Parathyroid adenoma (tissue), 2 donors: ENCODE results near the gene FHIP1A.

ENCODE experiments used
- H2AFZ ChIP-seq: fragments of 300-600 bp; sonication (generic); one replicate; pipeline ENCODE4 v1.7.0; 2017; ENCODE audit warnings: antibody characterized with exemption, mild to moderate bottlenecking
- H3K27ac ChIP-seq: fragments of 300-600 bp; sonication (generic); one replicate; pipeline ENCODE4 v1.7.0; 2017
- H3K27me3 ChIP-seq: fragments of 300-600 bp; sonication (generic); one replicate; pipeline ENCODE4 v1.7.0; 2017; ENCODE audit warnings: low read length; ENCODE audit not compliant: control insufficient read depth, insufficient read depth
- H3K36me3 ChIP-seq: fragments of 300-600 bp; sonication (generic); one replicate; pipeline ENCODE4 v1.7.0; 2017; ENCODE audit warnings: low read length; ENCODE audit not compliant: control insufficient read depth, insufficient read depth
- H3K4me1 ChIP-seq: fragments of 300-600 bp; sonication (generic); one replicate; pipeline ENCODE4 v1.7.0; 2017; ENCODE audit warnings: control low read depth
- H3K4me2 ChIP-seq: fragments of 300-600 bp; sonication (generic); one replicate; pipeline ENCODE4 v1.7.0; 2017; ENCODE audit warnings: low read length
- H3K4me3 ChIP-seq: fragments of 300-600 bp; sonication (generic); one replicate; pipeline ENCODE4 v1.7.0; 2017; ENCODE audit warnings: low read depth, low read length
- H3K79me2 ChIP-seq: fragments of 300-600 bp; sonication (generic); one replicate; pipeline ENCODE4 v1.7.0; 2017; ENCODE audit warnings: control low read depth
- H3K9ac ChIP-seq: fragments of 300-600 bp; sonication (generic); one replicate; pipeline ENCODE4 v1.7.0; 2017; ENCODE audit warnings: mild to moderate bottlenecking
- H3K9me3 ChIP-seq: fragments of 300-600 bp; sonication (generic); one replicate; pipeline ENCODE4 v1.7.0; 2017; ENCODE audit warnings: low read length; ENCODE audit not compliant: control insufficient read depth
- TF ChIP-seq, protein P1 (sequence below): fragments of 300-600 bp; sonication (generic); IDR thresholded peaks from one replicate; pipeline ENCODE4 v1.7.0; 2017; ENCODE audit warnings: antibody characterized with exemption, mild to moderate bottlenecking
- donor health status: primary hyperparathyroidism.

FHIP1A gene

DNA sequence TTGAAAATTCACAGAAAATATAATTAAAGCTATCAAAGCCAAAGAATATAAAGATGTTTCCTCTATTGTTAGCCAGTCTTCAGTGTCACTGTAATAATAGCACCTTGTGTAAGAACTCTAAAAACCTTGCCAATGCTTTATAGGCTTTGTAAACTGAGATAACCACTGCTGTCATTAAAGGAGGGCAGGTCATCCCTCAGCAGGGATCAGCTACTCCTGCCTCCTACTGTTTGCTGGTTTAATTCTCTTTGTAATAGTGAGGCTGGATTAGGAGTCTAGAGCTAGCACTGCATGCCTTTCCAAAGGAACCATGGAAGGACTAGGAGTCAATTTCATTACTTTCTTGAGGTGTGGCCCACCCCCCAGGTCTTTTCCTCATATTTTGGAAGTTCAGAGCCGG lies 46.2 kb downstream of the FHIP1A start:
- Histone ChIP-seq H3K4me2 (no peak overlapping the region), H3K27ac (no peak overlapping the region), H3K27me3 (no peaks in the 10 kb centered on the region), H3K4me3 (no peak overlapping the region), H3K36me3 (no peaks in the 10 kb centered on the region), H3K79me2 (no peaks in the 10 kb centered on the region), H3K9ac (no peak overlapping the region), H3K9me3 (no peaks in the 10 kb centered on the region), H2AFZ (no peak overlapping the region), H3K4me1 (no peaks in the 10 kb centered on the region)
- TF ChIP-seq, protein P1, sequence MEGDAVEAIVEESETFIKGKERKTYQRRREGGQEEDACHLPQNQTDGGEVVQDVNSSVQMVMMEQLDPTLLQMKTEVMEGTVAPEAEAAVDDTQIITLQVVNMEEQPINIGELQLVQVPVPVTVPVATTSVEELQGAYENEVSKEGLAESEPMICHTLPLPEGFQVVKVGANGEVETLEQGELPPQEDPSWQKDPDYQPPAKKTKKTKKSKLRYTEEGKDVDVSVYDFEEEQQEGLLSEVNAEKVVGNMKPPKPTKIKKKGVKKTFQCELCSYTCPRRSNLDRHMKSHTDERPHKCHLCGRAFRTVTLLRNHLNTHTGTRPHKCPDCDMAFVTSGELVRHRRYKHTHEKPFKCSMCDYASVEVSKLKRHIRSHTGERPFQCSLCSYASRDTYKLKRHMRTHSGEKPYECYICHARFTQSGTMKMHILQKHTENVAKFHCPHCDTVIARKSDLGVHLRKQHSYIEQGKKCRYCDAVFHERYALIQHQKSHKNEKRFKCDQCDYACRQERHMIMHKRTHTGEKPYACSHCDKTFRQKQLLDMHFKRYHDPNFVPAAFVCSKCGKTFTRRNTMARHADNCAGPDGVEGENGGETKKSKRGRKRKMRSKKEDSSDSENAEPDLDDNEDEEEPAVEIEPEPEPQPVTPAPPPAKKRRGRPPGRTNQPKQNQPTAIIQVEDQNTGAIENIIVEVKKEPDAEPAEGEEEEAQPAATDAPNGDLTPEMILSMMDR = no peak

DNA sequence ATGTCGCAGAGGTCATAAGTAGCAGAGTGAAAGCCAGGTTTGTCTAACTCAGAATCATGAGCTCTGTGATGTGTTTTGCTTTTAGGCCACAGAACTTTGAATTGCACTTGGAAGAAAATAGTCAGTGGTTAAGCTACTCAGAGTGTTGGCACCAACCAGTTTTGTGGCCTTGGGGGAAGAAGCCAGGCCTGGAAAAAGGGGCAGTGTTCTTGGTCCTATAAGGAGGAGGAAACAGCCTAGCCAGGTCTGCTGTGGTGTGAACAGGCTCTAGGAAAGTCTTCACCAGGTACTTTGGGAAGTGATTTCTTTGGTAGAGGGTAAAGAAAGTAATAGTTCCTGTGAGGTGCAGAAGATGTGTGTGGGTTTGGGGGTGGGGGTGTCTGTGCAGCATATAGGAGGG lies 49.2 kb downstream of the FHIP1A start:
- Histone ChIP-seq H3K4me1 (no peaks in the 10 kb centered on the region), H3K36me3 (no peaks in the 10 kb centered on the region), H3K4me2 (no peak overlapping the region), H3K27me3 (no peaks in the 10 kb centered on the region), H3K9me3 (no peaks in the 10 kb centered on the region), H3K79me2 (no peaks in the 10 kb centered on the region), H3K27ac (no peak overlapping the region), H3K9ac (no peak overlapping the region), H2AFZ (no peak overlapping the region), H3K4me3 (no peak overlapping the region)
- TF ChIP-seq, protein P1 = no peak
